ENCODE data around the gene ICE2.

ICE2 gene

GRCh38 chr15:60476713-60477112 is 2.2 kb downstream of the ICE2 start:
- ATAC-seq: peak; percentile 10; the same call in 1 of the 3 replicates
- TF ChIP-seq ZNF565 (CRISPR knock-in tag; conservative IDR thresholded peaks at IDR 0.05; ENCODE audit: low read depth) (no peak), TCF4 (CRISPR knock-in tag; IDR thresholded peaks at IDR 0.05; ENCODE audit: borderline replicate concordance) (no peak), ZFP30 (CRISPR knock-in tag; IDR thresholded peaks at IDR 0.05) (no peak), ZFP3 (CRISPR knock-in tag; IDR thresholded peaks at IDR 0.05) (no peak), OSR1 (CRISPR knock-in tag; IDR thresholded peaks at IDR 0.05) (no peak), ZC3H10 (CRISPR knock-in tag; IDR thresholded peaks at IDR 0.05) (no peak), ARNTL (CRISPR knock-in tag; IDR thresholded peaks at IDR 0.05; ENCODE audit: borderline replicate concordance, low read depth) (no peak), SNAI2 (CRISPR knock-in tag; IDR thresholded peaks at IDR 0.05) (no peak)

- TF ChIP-seq POU6F1 (CRISPR knock-in tag; IDR thresholded peaks at IDR 0.05; ENCODE audit: borderline replicate concordance, low read depth): no peak
- TF ChIP-seq ISL1 (CRISPR knock-in tag; IDR thresholded peaks at IDR 0.05): no peak
- no peak for TF ChIP-seq OSR1 (CRISPR knock-in tag; IDR thresholded peaks at IDR 0.05)
- TF ChIP-seq CREB5 (CRISPR knock-in tag; IDR thresholded peaks at IDR 0.05; ENCODE audit: low read depth): no peak
- TF ChIP-seq SNAI2 (CRISPR knock-in tag; IDR thresholded peaks at IDR 0.05): no peak
- no peak for TF ChIP-seq CSDC2 (CRISPR knock-in tag; IDR thresholded peaks at IDR 0.05)
- TF ChIP-seq PPARA (CRISPR knock-in tag; IDR thresholded peaks at IDR 0.05; ENCODE audit: borderline replicate concordance): no peak
- no peak for ATAC-seq
Observed at GRCh38 chr15:60473135-60473534, 5.8 kb downstream of the ICE2 start.

- peak; percentile 84 for ATAC-seq
Observed at GRCh38 chr15:60471314-60471713, 7.6 kb downstream of the ICE2 start.

More at GRCh38 chr15:60471314-60471713, 7.6 kb downstream of the ICE2 start:
- TF ChIP-seq ZNF565 (CRISPR knock-in tag; conservative IDR thresholded peaks at IDR 0.05; ENCODE audit: low read depth) (no peak), ZFP3 (CRISPR knock-in tag; IDR thresholded peaks at IDR 0.05) (0 out of 2 replicates have a peak, but pooled peaks have one; percentile 39), RARB (CRISPR knock-in tag; IDR thresholded peaks at IDR 0.05) (no peak), ISL1 (CRISPR knock-in tag; IDR thresholded peaks at IDR 0.05) (0 out of 2 replicates have a peak, but pooled peaks have one; percentile 28), TSHZ2 (CRISPR knock-in tag; IDR thresholded peaks at IDR 0.05) (peak; percentile 83), PATZ1 (CRISPR knock-in tag; IDR thresholded peaks at IDR 0.05; ENCODE audit: borderline replicate concordance) (no peak), CSDC2 (CRISPR knock-in tag; IDR thresholded peaks at IDR 0.05) (no peak), PPARA (CRISPR knock-in tag; IDR thresholded peaks at IDR 0.05; ENCODE audit: borderline replicate concordance) (no peak), ZNF70 (CRISPR knock-in tag; IDR thresholded peaks at IDR 0.05) (no peak)
